GM12865 (cell line): ENCODE results near the gene TSPAN9.

Source experiments
- DNase-seq: peaks from one replicate; pipeline ENCODE4 v3.0.0; 2010; ENCODE audit warnings: low read depth
- H3K4me3 ChIP-seq: 2 replicates; pipeline ENCODE4 v1.5.1; 2011; ENCODE audit warnings: mild to moderate bottlenecking, low read depth, low read length, control low read depth
- TF ChIP-seq, protein P1 (sequence below): IDR thresholded peaks from 2 replicates; pipeline ENCODE4 v1.5.1; 2011; ENCODE audit warnings: low read length, control low read depth, low read depth, inconsistent platforms; ENCODE audit not compliant: insufficient read depth; ENCODE audit errors: missing control alignments

TSPAN9 gene

DNA sequence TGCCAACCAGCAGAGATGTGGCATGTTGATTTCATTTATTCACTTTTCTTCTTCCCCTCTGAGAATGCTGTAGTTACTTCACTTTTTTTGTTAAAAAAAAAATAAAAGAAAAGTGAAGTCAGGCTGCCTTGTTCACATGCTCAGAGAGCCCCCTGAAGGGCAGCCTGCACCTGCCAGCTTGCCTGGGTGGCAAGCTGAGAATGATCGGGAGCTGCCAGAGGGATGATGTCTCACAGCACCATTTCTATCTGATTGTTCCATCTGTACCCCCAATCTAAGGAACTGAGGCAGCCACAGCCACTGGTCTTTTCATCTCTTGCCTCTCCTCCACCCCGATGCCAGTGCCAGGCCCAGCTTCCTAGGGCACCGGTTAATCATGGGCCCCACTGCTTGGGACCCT, 118.2 kb downstream of the TSPAN9 start:
- DNase-seq = no peak
- H3K4me3 ChIP-seq = no peak overlapping the region
- TF ChIP-seq, protein P1, sequence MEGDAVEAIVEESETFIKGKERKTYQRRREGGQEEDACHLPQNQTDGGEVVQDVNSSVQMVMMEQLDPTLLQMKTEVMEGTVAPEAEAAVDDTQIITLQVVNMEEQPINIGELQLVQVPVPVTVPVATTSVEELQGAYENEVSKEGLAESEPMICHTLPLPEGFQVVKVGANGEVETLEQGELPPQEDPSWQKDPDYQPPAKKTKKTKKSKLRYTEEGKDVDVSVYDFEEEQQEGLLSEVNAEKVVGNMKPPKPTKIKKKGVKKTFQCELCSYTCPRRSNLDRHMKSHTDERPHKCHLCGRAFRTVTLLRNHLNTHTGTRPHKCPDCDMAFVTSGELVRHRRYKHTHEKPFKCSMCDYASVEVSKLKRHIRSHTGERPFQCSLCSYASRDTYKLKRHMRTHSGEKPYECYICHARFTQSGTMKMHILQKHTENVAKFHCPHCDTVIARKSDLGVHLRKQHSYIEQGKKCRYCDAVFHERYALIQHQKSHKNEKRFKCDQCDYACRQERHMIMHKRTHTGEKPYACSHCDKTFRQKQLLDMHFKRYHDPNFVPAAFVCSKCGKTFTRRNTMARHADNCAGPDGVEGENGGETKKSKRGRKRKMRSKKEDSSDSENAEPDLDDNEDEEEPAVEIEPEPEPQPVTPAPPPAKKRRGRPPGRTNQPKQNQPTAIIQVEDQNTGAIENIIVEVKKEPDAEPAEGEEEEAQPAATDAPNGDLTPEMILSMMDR = no peak

DNA sequence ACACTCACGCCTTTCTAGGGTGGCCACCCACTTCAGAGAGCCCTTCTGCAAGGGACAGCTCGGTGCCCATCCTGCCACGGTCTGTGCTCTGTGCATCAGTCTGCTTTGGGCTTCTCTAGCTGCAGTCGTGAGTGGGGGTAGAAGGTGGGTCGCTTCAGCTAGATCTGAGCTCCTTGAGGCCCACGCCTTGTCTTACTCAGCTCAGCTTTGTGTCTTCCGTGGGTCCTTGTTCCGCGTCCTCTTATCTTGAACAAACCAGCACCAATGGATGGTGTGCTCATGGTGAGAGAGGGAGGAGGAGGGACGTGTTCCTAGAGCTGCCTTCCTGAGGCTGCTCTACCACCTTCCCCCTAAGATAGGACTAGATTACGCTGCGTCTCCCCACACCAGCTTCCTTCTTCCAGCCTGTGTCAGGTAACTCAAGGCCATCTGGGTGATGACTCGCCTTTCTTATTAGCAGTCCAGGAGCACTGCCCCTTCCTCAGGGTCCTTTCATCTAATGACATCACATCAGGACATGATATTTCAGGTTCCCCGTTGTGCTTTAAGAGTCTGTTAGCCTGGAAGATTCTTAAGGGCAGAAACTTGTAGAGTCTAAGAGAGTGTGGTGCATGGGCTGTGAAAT, 118.8 kb downstream of the TSPAN9 start:
- DNase-seq = no peak
- TF ChIP-seq, protein P1 = no peak
- H3K4me3 ChIP-seq = no peak overlapping the region

DNA sequence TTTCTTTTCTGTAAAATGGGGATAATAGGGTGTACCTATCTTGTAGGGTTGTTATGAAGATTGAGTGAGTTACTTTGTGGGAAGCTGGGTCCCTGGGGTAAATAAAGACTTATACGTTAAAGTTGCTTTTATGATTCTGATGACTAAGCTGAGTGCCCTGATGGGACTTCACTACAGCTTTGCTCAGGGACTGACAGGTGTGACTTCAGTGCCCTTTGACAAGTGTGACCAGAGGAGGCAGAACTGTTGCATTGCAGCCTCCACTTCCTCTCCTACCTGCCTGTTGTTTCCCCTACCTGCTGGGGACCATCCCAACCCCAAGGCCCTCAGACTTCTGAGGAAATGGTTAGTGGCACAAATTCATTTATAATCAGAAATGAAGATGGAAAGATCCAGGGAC, 119.3 kb downstream of the TSPAN9 start:
- no peak overlapping the region for H3K4me3 ChIP-seq
- TF ChIP-seq, protein P1 = no peak
- no peak for DNase-seq

DNA sequence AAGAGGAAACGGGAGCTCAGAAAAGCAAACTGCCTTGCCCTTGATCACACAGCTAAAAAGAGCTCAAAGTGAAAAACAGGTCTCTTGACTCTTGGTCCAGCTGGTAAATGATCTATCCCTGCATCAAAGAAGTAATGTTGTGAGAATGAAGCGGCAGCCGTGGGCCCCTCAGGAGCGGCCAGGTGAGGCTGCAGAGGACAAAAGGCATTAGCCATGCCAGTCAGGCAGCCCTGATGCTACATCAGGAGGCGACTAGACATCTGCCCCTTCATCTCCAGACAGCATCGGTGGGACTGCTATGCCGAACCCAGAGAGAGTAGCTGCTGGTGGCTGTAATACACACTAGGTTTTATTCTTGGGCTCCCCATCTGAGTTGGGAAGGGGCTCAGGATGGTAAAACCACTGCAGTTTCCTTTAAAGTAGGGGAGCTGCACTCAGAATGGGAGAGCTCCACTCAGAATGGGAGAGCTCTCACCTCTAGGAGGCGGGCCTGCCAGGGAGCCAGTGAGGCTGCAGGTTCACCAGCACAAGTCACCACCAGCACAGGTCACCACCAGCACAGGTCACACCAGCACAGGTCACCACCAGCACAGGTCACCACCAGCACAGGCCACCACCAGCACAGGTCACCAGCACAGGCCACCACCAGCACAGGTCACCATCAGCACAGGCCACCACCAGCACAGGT, 120.1 kb downstream of the TSPAN9 start:
- DNase-seq = no peak
- H3K4me3 ChIP-seq = no peak overlapping the region
- TF ChIP-seq, protein P1 = no peak

DNA sequence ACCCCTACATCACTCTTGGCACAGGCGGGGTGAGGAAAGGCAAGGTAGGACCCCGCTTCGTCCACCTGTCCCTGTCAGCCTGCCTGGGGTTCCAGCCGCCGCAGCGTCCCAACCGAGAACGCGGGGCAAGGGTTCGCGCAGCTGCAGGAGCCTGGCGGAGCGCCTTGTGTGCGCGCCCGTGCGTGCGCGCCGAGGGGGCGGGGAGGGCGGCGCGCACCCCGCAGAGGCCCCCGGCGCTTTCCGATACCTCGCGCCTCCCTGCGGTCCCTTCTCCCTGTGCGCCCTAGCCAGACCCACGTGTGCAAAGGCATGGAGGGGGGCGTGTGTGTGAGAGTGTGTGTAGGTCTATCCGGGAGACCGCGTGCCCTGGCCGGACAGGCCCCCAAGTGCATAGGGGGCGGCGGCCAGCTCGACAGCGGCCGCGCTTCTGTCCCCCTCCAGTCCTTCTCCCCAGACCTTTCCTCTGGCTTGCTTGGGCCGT, 122.4 kb downstream of the TSPAN9 start:
- H3K4me3 ChIP-seq = no peak overlapping the region
- no peak for DNase-seq
- TF ChIP-seq, protein P1 = no peak

DNA sequence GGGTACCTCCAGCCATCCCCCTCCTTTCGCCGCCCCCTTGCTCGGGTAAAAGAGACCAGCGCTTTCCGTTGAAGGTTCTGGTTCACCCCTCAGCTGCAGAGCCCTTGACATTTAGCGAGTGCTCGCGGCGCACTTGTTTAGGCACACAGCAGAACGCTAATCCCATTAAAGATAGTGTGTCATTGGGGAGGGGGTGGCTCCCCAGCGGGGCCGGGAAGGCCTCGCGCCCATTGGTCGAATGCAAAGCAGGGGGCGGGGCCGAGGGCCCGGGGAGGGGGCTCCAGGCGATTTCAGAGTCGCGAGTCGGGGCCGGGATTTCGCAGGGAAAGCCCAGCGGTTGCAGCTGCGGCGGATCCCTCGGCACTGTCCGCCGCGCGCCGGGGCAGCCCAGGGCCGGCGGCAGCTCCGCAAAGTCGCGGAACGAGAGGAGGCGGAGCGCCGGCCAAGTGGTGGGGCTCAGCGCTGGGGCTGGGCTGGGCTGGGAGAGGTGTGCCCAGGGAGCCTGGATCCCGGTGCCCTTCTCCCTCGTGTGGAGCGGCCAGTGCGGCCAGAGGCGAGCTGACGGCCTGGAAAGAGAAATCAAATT, 122.9 kb downstream of the TSPAN9 start:
- no peak for DNase-seq
- H3K4me3 ChIP-seq = no peak overlapping the region
- TF ChIP-seq, protein P1 = no peak
